Stimulated activated CD8-positive, alpha-beta memory T cell treated with anti-CD3 and anti-CD28 coated beads, Interleukin-15, amount 100 ng/mL, for 24 hours (primary cell): ENCODE data around the gene PAXIP1.
"Not testable (repeated sequence)": the region's sequence is repeated elsewhere in the genome, so short reads cannot be mapped to it uniquely, and the experiment has no call there.

Source experiments
- DNase-seq: peaks from one replicate; pipeline ENCODE4 v3.0.0-alpha.2; 2020; ENCODE audit warnings: low read depth

The PAXIP1 gene

GRCh38 chr7:155003092-155003375 is at the start of gene PAXIP1:
Gene PAXIP1, minus strand, starts transcription at chr7:155003124. Its CDS starts 195 bp downstream, at chr7:155002929.
- no peak for DNase-seq

- DNase-seq: no peak
Observed at GRCh38 chr7:155051355-155051754, 48.4 kb upstream of the PAXIP1 start.

GRCh38 chr7:155048006-155048405 is 45.1 kb upstream of the PAXIP1 start:
- DNase-seq: no peak

GRCh38 chr7:155043756-155044155 is 40.8 kb upstream of the PAXIP1 start:
- DNase-seq: no peak

- no peak for DNase-seq
Observed at GRCh38 chr7:155038335-155038734, 35.4 kb upstream of the PAXIP1 start.

- DNase-seq: not testable (repeated sequence)
Observed at GRCh38 chr7:155034495-155034894, 31.6 kb upstream of the PAXIP1 start.

- DNase-seq: no peak
Observed at GRCh38 chr7:155032978-155033377, 30.1 kb upstream of the PAXIP1 start.

- no peak for DNase-seq
Observed at GRCh38 chr7:155027879-155028278, 25.0 kb upstream of the PAXIP1 start.

GRCh38 chr7:155021699-155022145 is 18.8 kb upstream of the PAXIP1 start:
- no peak for DNase-seq

- DNase-seq: no peak
Observed at GRCh38 chr7:155020996-155021395, 18.1 kb upstream of the PAXIP1 start.

- no peak for DNase-seq
Observed at GRCh38 chr7:155017834-155018233, 14.9 kb upstream of the PAXIP1 start.

GRCh38 chr7:155011086-155011485 is 8.2 kb upstream of the PAXIP1 start:
- DNase-seq: no peak

GRCh38 chr7:155009570-155010157 is 6.7 kb upstream of the PAXIP1 start:
- no peak for DNase-seq

GRCh38 chr7:155007947-155008346 is 5.0 kb upstream of the PAXIP1 start:
- no peak for DNase-seq

- peak; percentile 75 for DNase-seq
Observed at GRCh38 chr7:155003376-155004214, 671 bp upstream of the PAXIP1 start.

- no peak for DNase-seq
Observed at GRCh38 chr7:155002411-155003091, 373 bp downstream of the PAXIP1 start.

- no peak for DNase-seq
Observed at GRCh38 chr7:155001756-155002410, 1.0 kb downstream of the PAXIP1 start.

GRCh38 chr7:155000795-155001194 is 2.1 kb downstream of the PAXIP1 start:
- DNase-seq: no peak

- DNase-seq: no peak
Observed at GRCh38 chr7:154998481-154998880, 4.4 kb downstream of the PAXIP1 start.

- no peak for DNase-seq
Observed at GRCh38 chr7:154997840-154998370, 5.0 kb downstream of the PAXIP1 start.

GRCh38 chr7:154996756-154997155 is 6.2 kb downstream of the PAXIP1 start:
- DNase-seq: no peak

GRCh38 chr7:154996101-154996500 is 6.8 kb downstream of the PAXIP1 start:
- DNase-seq: no peak
